H1 (cell line): ENCODE measurements around the gene RND2. TPM values are rescaled to one million over a fixed set of nuclear protein-coding genes. Genes with fewer than 3 reads are reported as not detected.

Experiments used
- CTCF ChIA-PET: fragments of 300-600 bp; sonication (Branson Sonifier 250); formaldehyde crosslinking; loops from one replicate; lab custom pipeline; 2021; ENCODE audit not compliant: partially characterized antibody; lab: Charles Lee
- POLR2A ChIA-PET: fragments of 300-600 bp; sonication (Branson Sonifier 250); formaldehyde crosslinking; loops from one replicate; lab custom pipeline; 2021; ENCODE audit warnings: inconsistent platforms; ENCODE audit not compliant: partially characterized antibody; lab: Charles Lee
- DNase-seq, 2 experiments: peaks; one replicate each; pipeline versions ENCODE4 v3.0.0 to v3.0.0-alpha.2; 2010 to 2022; ENCODE audit warnings: low spot score in 2 of 2, low read depth in 1 of 2, mixed read lengths in 1 of 2
- FAIRE-seq: peaks from 2 replicates; lab custom pipeline; 2011; peaks lifted over from hg19 to GRCh38; lab: Jason Lieb, UNC
- H2AFZ ChIP-seq: 2 replicates; pipeline ENCODE4 v1.8.1; 2012; ENCODE audit warnings: low read length, inconsistent platforms
- H2AK5ac ChIP-seq: 2 replicates; pipeline ENCODE4 v1.6.1; 2013; ENCODE audit warnings: low read depth, low read length
- H2BK120ac ChIP-seq: replicated peaks from 2 replicates; pipeline ENCODE3; 2013; ENCODE audit warnings: low read depth, low read length, inconsistent platforms
- H2BK12ac ChIP-seq: 2 replicates; pipeline ENCODE4 v1.6.1; 2013; ENCODE audit warnings: low read depth, low read length
- H2BK15ac ChIP-seq: 2 replicates; pipeline ENCODE4 v1.6.1; 2013; ENCODE audit warnings: low read length
- H2BK20ac ChIP-seq: 2 replicates; pipeline ENCODE4 v1.6.1; 2013; ENCODE audit warnings: low read length
- H2BK5ac ChIP-seq: 2 replicates; pipeline ENCODE4 v1.6.1; 2013; ENCODE audit warnings: low read depth, low read length
- H3K14ac ChIP-seq: 2 replicates; pipeline ENCODE4 v1.6.1; 2013; ENCODE audit warnings: inconsistent platforms; ENCODE audit not compliant: insufficient read length
- H3K18ac ChIP-seq: 2 replicates; pipeline ENCODE4 v1.6.1; 2013; ENCODE audit warnings: low read length; ENCODE audit errors: extremely low read depth
- H3K23ac ChIP-seq: 2 replicates; pipeline ENCODE4 v1.6.1; 2013; ENCODE audit warnings: inconsistent platforms; ENCODE audit not compliant: insufficient read length
- H3K23me2 ChIP-seq: 2 replicates; pipeline ENCODE4 v1.6.1; 2013; ENCODE audit warnings: low read depth, low read length
- H3K27ac ChIP-seq: 2 replicates; pipeline ENCODE4 v1.6.1; 2011; ENCODE audit warnings: low read depth, low read length, inconsistent platforms
- H3K27me3 ChIP-seq, 4 experiments: replicated peaks in 1 of 4; 1 replicate in 1 of 4; 2 replicates in 3 of 4; pipeline versions ENCODE4 v1.6.1 to v1.8.1; 2011 to 2013; ENCODE audit warnings: low read length in 3 of 4, mild to moderate bottlenecking in 3 of 4, inconsistent platforms in 2 of 4, mixed read lengths in 2 of 4, moderate library complexity in 1 of 4; ENCODE audit not compliant: control insufficient read depth in 3 of 4, insufficient read depth in 3 of 4; ENCODE audit errors: extremely low read depth in 1 of 4
- H3K36me3 ChIP-seq, 4 experiments: 2 replicates each; pipeline versions ENCODE4 v1.6.1 to v1.8.1; 2011 to 2013; ENCODE audit warnings: mild to moderate bottlenecking in 4 of 4, low read length in 3 of 4, moderate library complexity in 2 of 4, control low read depth in 1 of 4, inconsistent platforms in 1 of 4; ENCODE audit not compliant: insufficient read depth in 4 of 4, control insufficient read depth in 2 of 4
- H3K4ac ChIP-seq: replicated peaks from 2 replicates; pipeline ENCODE3; 2013; ENCODE audit warnings: low read length, low read depth, mixed read lengths, inconsistent platforms; ENCODE audit not compliant: insufficient read length
- H3K4me1 ChIP-seq, 4 experiments: replicated peaks in 1 of 4; 1 replicate in 1 of 4; 2 replicates in 3 of 4; pipeline versions ENCODE4 v1.6.1 to v1.8.1; 2011 to 2013; ENCODE audit warnings: low read length in 3 of 4, inconsistent platforms in 2 of 4, mixed read lengths in 1 of 4; ENCODE audit not compliant: insufficient read depth in 4 of 4, control insufficient read depth in 3 of 4
- H3K4me2 ChIP-seq, 2 experiments: 2 replicates each; pipeline versions ENCODE4 v1.6.1 to v1.8.1; 2011 to 2013; ENCODE audit warnings: low read depth in 2 of 2, low read length in 2 of 2, control low read depth in 1 of 2, inconsistent platforms in 1 of 2, mild to moderate bottlenecking in 1 of 2; ENCODE audit not compliant: insufficient read depth in 1 of 2
- H3K4me3 ChIP-seq, 4 experiments: fragments of 200-600, 300-600 bp in 1 of 4; sonication (generic), shearing (Covaris generic), sonication (Bioruptor Twin) in 1 of 4; 2 replicates each; pipeline versions ENCODE4 v1.5.1 to v1.8.1; 2011 to 2016; ENCODE audit warnings: low read length in 4 of 4, low read depth in 3 of 4, control low read depth in 2 of 4, inconsistent platforms in 2 of 4, mild to moderate bottlenecking in 2 of 4, mixed read lengths in 1 of 4, moderate library complexity in 1 of 4; ENCODE audit not compliant: insufficient read depth in 2 of 4; ENCODE audit errors: extremely low read depth in 1 of 4
- H3K56ac ChIP-seq: replicated peaks from 2 replicates; pipeline ENCODE3; 2013; ENCODE audit warnings: low read depth, mild to moderate bottlenecking, mixed read lengths, low read length, inconsistent platforms; ENCODE audit not compliant: insufficient read length
- H3K79me1 ChIP-seq: 2 replicates; pipeline ENCODE4 v1.6.1; 2013; ENCODE audit warnings: low read depth, low read length, control low read depth
- H3K79me2 ChIP-seq, 2 experiments: 2 replicates each; pipeline versions ENCODE4 v1.6.1 to v1.8.1; 2012 to 2013; ENCODE audit warnings: low read length in 2 of 2, mild to moderate bottlenecking in 2 of 2, inconsistent platforms in 1 of 2; ENCODE audit not compliant: insufficient read depth in 2 of 2, control insufficient read depth in 1 of 2
- H3K9ac ChIP-seq, 4 experiments: replicated peaks in 1 of 4; 1 replicate in 1 of 4; 2 replicates in 3 of 4; pipeline versions ENCODE4 v1.6.1 to v1.8.1; 2011 to 2013; ENCODE audit warnings: low read depth in 3 of 4, low read length in 3 of 4, control low read depth in 2 of 4, mild to moderate bottlenecking in 2 of 4, moderate library complexity in 2 of 4, inconsistent platforms in 1 of 4; ENCODE audit errors: extremely low read depth in 1 of 4
- H3K9me3 ChIP-seq, 2 experiments: 2 replicates each; pipeline versions ENCODE4 v1.6.1 to v1.8.1; 2012 to 2013; ENCODE audit warnings: mild to moderate bottlenecking in 2 of 2, moderate library complexity in 2 of 2, control low read depth in 1 of 2, inconsistent platforms in 1 of 2, low read depth in 1 of 2, low read length in 1 of 2, mixed read lengths in 1 of 2; ENCODE audit not compliant: insufficient read depth in 2 of 2
- H4K20me1 ChIP-seq, 2 experiments: replicated peaks in 1 of 2; 2 replicates each; pipeline versions ENCODE3 to v1.8.1; 2011 to 2013; ENCODE audit warnings: inconsistent platforms in 2 of 2, low read length in 2 of 2, mild to moderate bottlenecking in 1 of 2; ENCODE audit not compliant: insufficient read depth in 2 of 2, control insufficient read depth in 1 of 2
- H4K5ac ChIP-seq: 2 replicates; pipeline ENCODE4 v1.6.1; 2013; ENCODE audit warnings: low read length, low read depth, mixed read lengths, inconsistent platforms; ENCODE audit not compliant: insufficient read length
- H4K8ac ChIP-seq: 2 replicates; pipeline ENCODE4 v1.8.0; 2013; ENCODE audit warnings: mild to moderate bottlenecking, moderate library complexity, low read length, inconsistent platforms; ENCODE audit not compliant: insufficient read depth; ENCODE audit errors: extremely low read depth
- H4K91ac ChIP-seq: replicated peaks from 2 replicates; pipeline ENCODE3; 2013; ENCODE audit warnings: low read length, mixed read lengths, inconsistent platforms; ENCODE audit not compliant: insufficient read length
- CBX8 ChIP-seq: fragments of 300-800, 300-1000 bp; sonication (generic); IDR thresholded peaks from 2 replicates; pipeline ENCODE4 v1.7.1; 2016; ENCODE audit warnings: low read depth, low read length, borderline replicate concordance
- CREB1 ChIP-seq: IDR thresholded peaks from 2 replicates; pipeline ENCODE4 v1.6.1; 2012; ENCODE audit warnings: inconsistent platforms
- HDAC2 ChIP-seq, 2 experiments: fragments of 300-600 bp in 1 of 2; sonication (generic) in 1 of 2; IDR thresholded peaks; 2 replicates each; pipeline ENCODE4 v1.6.1; 2011 to 2012; ENCODE audit warnings: low read depth in 2 of 2, low read length in 2 of 2, mild to moderate bottlenecking in 2 of 2, moderate library complexity in 2 of 2, borderline replicate concordance in 1 of 2, inconsistent platforms in 1 of 2
- KDM5A ChIP-seq: fragments of 200-600 bp; IDR thresholded peaks from 2 replicates; pipeline ENCODE4 v1.7.1; 2012; ENCODE audit warnings: mild to moderate bottlenecking, low read length, inconsistent platforms, mixed read lengths
- SP1 ChIP-seq: IDR thresholded peaks from 2 replicates; pipeline ENCODE4 v1.6.1; 2011; ENCODE audit warnings: low read depth, low read length
- SP2 ChIP-seq: IDR thresholded peaks from 2 replicates; pipeline ENCODE4 v1.6.1; 2012; ENCODE audit warnings: mild to moderate bottlenecking, low read length, inconsistent platforms
- TEAD4 ChIP-seq: IDR thresholded peaks from 2 replicates; pipeline ENCODE4 v1.6.1; 2012; ENCODE audit warnings: low read depth, low read length, inconsistent platforms, mixed read lengths
- WGBS, 2 experiments: shearing (Covaris generic) in 1 of 2; methylation state at CpG; one replicate each; pipeline versions ENCODE4 v1.1.6 to v1.1.7; 2013 to 2015; ENCODE audit warnings: low lambda C conversion rate in 2 of 2, mixed read lengths in 2 of 2, inconsistent platforms in 1 of 2, low coverage in 1 of 2, missing lambda C conversion rate in 1 of 2; ENCODE audit not compliant: insufficient replicate concordance in 2 of 2, insufficient coverage in 1 of 2, insufficient read length in 1 of 2; ENCODE audit errors: extremely low coverage in 1 of 2, missing lambda C conversion rate in 1 of 2; 5-methylcytosine and 5-hydroxymethylcytosine counted together
- polyA plus RNA-seq, 7 experiments: library from polyadenylated mRNA; depleted of rRNA in 3 of 7; stranded (reverse) in 5 of 7; unstranded in 2 of 7; fragments of >200 nt in 5 of 7; fragments of 200-250 nt in 2 of 7; gene quantifications; 1 replicate in 5 of 7; 2 replicates in 1 of 7; 4 replicates in 1 of 7; pipeline versions ENCODE4 v1.2.1 to v1.2.3, GENCODE V29; 2011 to 2013; ENCODE audit warnings: missing spikeins in 2 of 7, mixed read lengths in 2 of 7
- total RNA-seq: library from RNA; stranded (reverse); fragmentation: NEBNext Ultra II Directional; extraction: Animal tissue kit (Norgen Biotek cat#: 25700); gene quantifications from 2 replicates; pipeline ENCODE4 v1.2.1, GENCODE V29; 2021

The RND2 gene
- total and polyA plus RNA-seq, 2 of the 8 experiments (the other 6 are each of a cell fraction or from before 2014, with no cell fraction given), result 51.3 to 61.4 TPM

GRCh38 chr17:43039646-43040045 is 14.6 kb downstream of the RND2 start:
- POLR2A ChIA-PET, result interaction anchor here (1.1 to 5.6 kb wide), 2 partner anchors 17 to 38 kb away, joined by 4 to 61 read pairs; partner anchors contain the start of genes RND2 and VAT1
- CTCF ChIA-PET, result interaction anchor here (1.5 kb wide), 1 partner anchor 11 kb away, joined by 5 read pairs; no protein-coding TSS in a partner anchor
- H3K27me3 ChIP-seq, result no peaks in the 10 kb centered on the region
- H3K79me2 ChIP-seq, result no peaks in the 10 kb centered on the region
- no peak for FAIRE-seq
- H2AFZ ChIP-seq, result no peak overlapping the region
- H3K23me2 ChIP-seq, result peaks cover 2% of the 10 kb centered on the region; the same call in 1 of the 2 replicates
- 0 out of 2 replicates have a peak overlapping the region, but pooled peaks have one; percentile 5 for H2BK20ac ChIP-seq
- no peak overlapping the region for H3K14ac ChIP-seq
- H3K23ac ChIP-seq, result no peak overlapping the region
- no peak overlapping the region for H3K9ac ChIP-seq
- no peak overlapping the region for H3K4me2 ChIP-seq
- WGBS, 2 experiments, result 94% methylated on average over 2 of the region's 2 CpGs; no CpG with 5 or more reads in 1 of the 2 experiments
- no peak overlapping the region for H3K4me3 ChIP-seq
- no peak overlapping the region for H3K4ac ChIP-seq
- H3K36me3 ChIP-seq, result no peaks in the 10 kb centered on the region
- H4K91ac ChIP-seq, result peak overlapping the region; percentile 31
- DNase-seq, result no peak
- peaks cover 4 to 47% (median 36%) of the 10 kb centered on the region in 4 experiments for H3K4me1 ChIP-seq
- TF ChIP-seq SP2 (no peak), CREB1 (no peak), KDM5A (no peak), SP1 (no peak), HDAC2 (IDR thresholded peaks at IDR 0.05; ENCODE audit: borderline replicate concordance in 1 of 2, low read depth in 2 of 2, low read length in 2 of 2) (no peak), TEAD4 (no peak), CBX8 (no peak)
- TF ChIP-seq, all 59 proteins: peak for 0
- Histone ChIP-seq H2BK5ac (peak overlapping the region; percentile 29; the same call in 1 of the 2 replicates), H3K9me3 (no peaks in the 10 kb centered on the region), H3K56ac (no peak overlapping the region), H4K5ac (no peak overlapping the region), H2AK5ac (no peak overlapping the region), H3K27ac (no peak overlapping the region), H4K8ac (no peak overlapping the region; the same call in 1 of the 2 replicates), H4K20me1 (no peaks in the 10 kb centered on the region), H2BK12ac (no peak overlapping the region; the same call in 1 of the 2 replicates), H2BK15ac (no peak overlapping the region), H3K79me1 (no peaks in the 10 kb centered on the region), H3K18ac (no peak overlapping the region; the same call in 1 of the 2 replicates), H2BK120ac (no peak overlapping the region)
